HCT116 (cell line): ENCODE measurements around the gene ASAP3. TPM values are rescaled to one million over a fixed set of nuclear protein-coding genes. Genes with fewer than 3 reads are reported as not detected.

Experiments used
- ATAC-seq: fragments of 200-7000 bp; cut with Tn5 transposase; 2 replicates; pipeline ENCODE4 v1.9.1; 2020; ENCODE audit warnings: mild to moderate bottlenecking, moderate library complexity
- BruUV-seq: library from RNA; stranded (reverse); fragments of 400-500 nt; replicated peaks from 2 replicates; lab custom pipeline; 2021; lab: Mats Ljungman, UMichigan
- CTCF ChIA-PET: fragments of 300-600 bp; sonication (Branson Sonifier 250); formaldehyde crosslinking; loops from one replicate; lab custom pipeline; 2021; ENCODE audit warnings: antibody characterized with exemption; lab: Charles Lee
- POLR2A ChIA-PET: fragments of 300-600, 350-600 bp; sonication (Branson Sonifier 250); formaldehyde crosslinking; loops from one replicate; lab custom pipeline; 2021; ENCODE audit warnings: antibody characterized with exemption; lab: Charles Lee
- RAD21 ChIA-PET, 2 experiments: fragments of 300-600 bp; sonication (Branson Sonifier 250); formaldehyde crosslinking; loops; one replicate each; lab custom pipeline; 2023; ENCODE audit warnings: low total read pairs in 2 of 2; ENCODE audit not compliant: uncharacterized antibody in 2 of 2, unreplicated experiment in 2 of 2, low non-redundant PET in 1 of 2; lab: Charles Lee
- DNase-seq: peaks from one replicate; pipeline ENCODE4 v3.0.0-alpha.2; 2010; ENCODE audit warnings: low read depth, low spot score
- H2AFZ ChIP-seq: fragments of 200-600 bp; shearing (Covaris generic), sonication (generic); 2 replicates; pipeline ENCODE4 v1.6.1; 2017; ENCODE audit warnings: low read depth, mixed run types, mixed read lengths, antibody characterized with exemption, low read length; ENCODE audit not compliant: poor library complexity, severe bottlenecking
- H3K27ac ChIP-seq: 2 replicates; pipeline ENCODE4 v1.5.1; 2012; ENCODE audit warnings: low read depth, low read length
- H3K27me3 ChIP-seq: fragments of 200-600 bp; sonication (generic); 2 replicates; pipeline ENCODE4 v1.6.1; 2016; ENCODE audit warnings: mixed run types, low read length, mixed read lengths; ENCODE audit not compliant: insufficient read depth
- H3K36me3 ChIP-seq, 2 experiments: fragments of 200-500 bp in 1 of 2; fragments of 200-600 bp in 1 of 2; sonication (Bioruptor generic) in 1 of 2; sonication (generic) in 1 of 2; 2 replicates each; pipeline versions ENCODE4 v1.5.1 to v1.6.1; 2014 to 2016; ENCODE audit warnings: low read length in 2 of 2, inconsistent platforms in 1 of 2, mixed read lengths in 1 of 2, mixed run types in 1 of 2; ENCODE audit not compliant: insufficient read depth in 2 of 2, control insufficient read depth in 1 of 2
- H3K4me1 ChIP-seq, 2 experiments: fragments of 200-600 bp in 1 of 2; sonication (generic) in 1 of 2; 2 replicates each; pipeline versions ENCODE4 v1.5.1 to v1.6.1; 2012 to 2017; ENCODE audit warnings: low read length in 2 of 2, inconsistent platforms in 1 of 2, mild to moderate bottlenecking in 1 of 2, mixed read lengths in 1 of 2, mixed run types in 1 of 2, moderate library complexity in 1 of 2; ENCODE audit not compliant: insufficient read depth in 2 of 2, control insufficient read depth in 1 of 2
- H3K4me2 ChIP-seq: fragments of 200-600 bp; sonication (generic); 2 replicates; pipeline ENCODE4 v1.6.1; 2017; ENCODE audit warnings: mixed run types, low read length, mixed read lengths
- H3K4me3 ChIP-seq, 2 experiments: fragments of 200-600 bp in 1 of 2; sonication (generic) in 1 of 2; replicated peaks in 1 of 2; 2 replicates each; pipeline ENCODE4 v1.5.1; 2011 to 2016; ENCODE audit warnings: low read length in 2 of 2, control low read depth in 1 of 2, low read depth in 1 of 2, mild to moderate bottlenecking in 1 of 2, mixed read lengths in 1 of 2, mixed run types in 1 of 2
- H3K79me2 ChIP-seq: fragments of 200-600 bp; sonication (generic); 2 replicates; pipeline ENCODE4 v1.6.1; 2017; ENCODE audit warnings: mild to moderate bottlenecking, mixed run types, low read length, moderate library complexity, mixed read lengths; ENCODE audit not compliant: insufficient read depth
- H3K9ac ChIP-seq: fragments of 200-600 bp; sonication (generic); 2 replicates; pipeline ENCODE4 v1.6.1; 2016; ENCODE audit warnings: low read length, mixed read lengths
- H3K9me2 ChIP-seq: fragments of 200-600 bp; sonication (generic), shearing (Covaris generic); 2 replicates; pipeline ENCODE4 v1.6.1; 2017; ENCODE audit warnings: mixed run types, mild to moderate bottlenecking, moderate library complexity; ENCODE audit not compliant: insufficient read depth
- H3K9me3 ChIP-seq, 2 experiments: fragments of 200-500 bp in 1 of 2; fragments of 200-600 bp in 1 of 2; sonication (Bioruptor generic) in 1 of 2; sonication (generic) in 1 of 2; 2 replicates each; pipeline ENCODE4 v1.6.1; 2014 to 2017; ENCODE audit warnings: low read length in 2 of 2, mixed read lengths in 2 of 2, inconsistent platforms in 1 of 2, low read depth in 1 of 2, mild to moderate bottlenecking in 1 of 2, mixed run types in 1 of 2, moderate library complexity in 1 of 2; ENCODE audit not compliant: control insufficient read depth in 1 of 2, insufficient read depth in 1 of 2
- H4K20me1 ChIP-seq: fragments of 200-600 bp; sonication (generic), shearing (Covaris generic); 2 replicates; pipeline ENCODE4 v1.6.1; 2017; ENCODE audit warnings: mixed run types, mild to moderate bottlenecking, moderate library complexity; ENCODE audit not compliant: insufficient read depth
- JUND ChIP-seq: IDR thresholded peaks from 2 replicates; pipeline ENCODE4 v1.6.1; 2012
- RAD21 ChIP-seq: IDR thresholded peaks from 2 replicates; pipeline ENCODE4 v1.6.1; 2012; ENCODE audit warnings: low read depth, mild to moderate bottlenecking
- SIN3A ChIP-seq: IDR thresholded peaks from 2 replicates; pipeline ENCODE4 v1.6.1; 2012; ENCODE audit warnings: low read depth
- intact Hi-C: fragments of 100-400 bp; cut with micrococcal nuclease; formaldehyde crosslinking; loops from 2 replicates; pipeline ENCODE4 v1.10.0; 2022
- total RNA-seq: library from RNA; stranded (reverse); gene quantifications from one replicate; pipeline ENCODE4 v1.2.1, GENCODE V29; 2021; ENCODE audit not compliant: unreplicated experiment

The ASAP3 gene
- total RNA-seq, 1 experiment from 2014 or later: 19.7 TPM

DNA sequence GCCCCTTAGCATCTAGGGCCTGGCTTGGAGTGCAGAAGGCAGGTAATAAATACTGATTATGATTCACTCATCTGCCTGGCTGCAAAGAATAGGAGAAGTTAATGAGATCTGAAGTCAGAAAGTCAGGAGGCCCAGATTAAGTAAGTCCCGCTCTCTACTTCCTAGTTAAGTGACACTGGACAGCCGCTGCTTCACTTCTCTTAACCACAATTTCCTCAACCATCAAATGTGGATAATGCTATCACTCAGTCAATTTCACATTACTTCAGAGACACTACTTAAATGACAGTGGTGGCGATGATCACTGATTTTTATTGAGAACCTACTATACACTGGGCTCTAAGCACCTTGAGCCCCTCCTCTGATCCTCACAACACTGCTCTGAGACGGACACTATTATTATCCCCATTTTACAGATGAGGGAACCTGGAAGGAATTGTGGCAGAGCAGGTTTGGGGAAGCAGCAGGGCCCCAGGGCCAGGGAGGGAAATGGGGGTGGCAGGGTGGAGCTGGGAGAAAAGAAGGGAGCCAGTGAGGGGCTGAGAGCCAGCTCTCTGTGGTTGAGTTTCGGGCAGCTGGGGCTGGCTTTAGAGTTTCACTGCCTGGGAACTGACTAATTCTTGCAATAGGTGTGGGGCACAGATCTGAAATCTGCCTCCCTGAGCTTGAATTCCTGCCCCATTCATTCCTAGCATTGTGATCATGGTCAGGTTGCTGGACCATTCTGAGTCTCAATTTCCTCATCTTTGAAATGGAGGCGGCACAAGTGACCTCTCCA is 49.5 kb upstream of the ASAP3 start:
- Histone ChIP-seq H3K27ac (peak overlapping the region; percentile 4; the same call in 1 of the 2 replicates), H3K9me2 (no peaks in the 10 kb centered on the region), H3K9ac (peak overlapping the region; percentile 91; the same call in 1 of the 2 replicates), H3K36me3 (no peaks in the 10 kb centered on the region), H3K4me2 (peak overlapping the region; percentile 97), H2AFZ (no peak overlapping the region), H3K79me2 (peaks cover 20% of the 10 kb centered on the region), H3K27me3 (no peaks in the 10 kb centered on the region), H3K9me3 (no peaks in the 10 kb centered on the region), H3K4me3 (no peak overlapping the region), H3K4me1 (peaks cover 43 to 71% of the 10 kb centered on the region in 2 experiments), H4K20me1 (no peaks in the 10 kb centered on the region)
- no TSS peak for BruUV-seq
- TF ChIP-seq JUND: no peak
- intact Hi-C loops: loop anchor here (10.0 kb wide), 2 partner anchors 189 to 319 kb away; partner anchors contain the start of genes HNRNPR and HTR1D
- no peak for DNase-seq
- ATAC-seq: no peak
- CTCF ChIA-PET: interaction anchor here (1.2 kb wide), 1 partner anchor 36 kb away, joined by 4 read pairs; no protein-coding TSS in a partner anchor
- RAD21 ChIA-PET: no interaction called here
- POLR2A ChIA-PET: no interaction called here

DNA sequence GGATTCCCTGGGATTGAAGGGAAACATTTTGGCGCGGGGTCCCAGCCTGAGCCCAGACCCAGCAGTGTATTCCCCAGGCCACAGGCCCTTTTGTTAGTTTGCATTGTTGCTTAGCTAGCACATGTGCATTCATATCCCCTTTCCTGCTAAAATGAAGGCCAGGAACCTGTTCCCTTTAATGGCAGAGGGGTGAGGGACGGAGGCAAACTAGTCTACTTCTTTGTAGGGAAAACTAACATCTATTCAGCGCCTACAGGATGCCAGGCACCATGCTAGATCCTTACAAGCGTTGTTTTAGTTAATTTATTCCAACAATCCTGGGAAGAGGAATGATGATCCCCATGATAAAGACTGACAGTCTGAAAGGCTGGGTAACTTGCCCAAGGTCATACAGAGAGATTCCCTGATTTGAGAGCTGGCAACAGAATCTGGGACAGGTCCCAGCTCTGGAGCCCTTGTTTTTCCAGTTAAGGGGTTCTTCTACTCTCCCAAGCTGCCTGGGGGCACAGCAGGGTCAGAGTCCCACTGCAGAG is 47.6 kb upstream of the ASAP3 start:
- ChIA-PET POLR2A (interaction anchor here (0.6 to 1.7 kb wide), 8 partner anchors 23 to 281 kb away, joined by 3 to 4 read pairs (median 3); no protein-coding TSS in a partner anchor), CTCF (interaction anchor here (0.9 to 5.3 kb wide), 4 partner anchors 8 to 347 kb away, joined by 3 to 48 read pairs (median 8); no protein-coding TSS in a partner anchor), RAD21 (interaction anchor here (0.6 to 0.8 kb wide), 2 partner anchors 12 to 34 kb away, joined by 4 to 8 read pairs; no protein-coding TSS in a partner anchor)
- Histone ChIP-seq H3K27ac (peak overlapping the region; percentile 80), H3K4me1 (peaks cover 58 to 89% of the 10 kb centered on the region in 2 experiments), H3K79me2 (peaks cover 31% of the 10 kb centered on the region), H3K4me2 (peak overlapping the region; percentile 97), H2AFZ (no peak overlapping the region), H3K9me2 (no peaks in the 10 kb centered on the region), H3K36me3 (peaks cover 0 to 5% of the 10 kb centered on the region in 2 experiments; a peak in 1 of 4 replicates), H3K4me3 (peak overlapping the region; percentile 69 to 84), H3K9me3 (no peaks in the 10 kb centered on the region), H4K20me1 (no peaks in the 10 kb centered on the region), H3K27me3 (no peaks in the 10 kb centered on the region), H3K9ac (peak overlapping the region; percentile 91)
- DNase-seq (no peak), ATAC-seq (0 out of 2 replicates have a peak, but pooled peaks have one; percentile 1)
- TF ChIP-seq SIN3A (0 out of 2 replicates have a peak, but pooled peaks have one; percentile 3), RAD21 (no peak)
- TSS peak; percentile 87 for BruUV-seq
- intact Hi-C loops: loop anchor here (10.0 kb wide), 2 partner anchors 187 to 317 kb away; partner anchors contain the start of genes HNRNPR and HTR1D
